ENCODE data around the gene OR2AK2.
"Not testable (repeated sequence)": the region's sequence is repeated elsewhere in the genome, so short reads cannot be mapped to it uniquely, and the experiment has no call there.

OR2AK2 gene, protein sequence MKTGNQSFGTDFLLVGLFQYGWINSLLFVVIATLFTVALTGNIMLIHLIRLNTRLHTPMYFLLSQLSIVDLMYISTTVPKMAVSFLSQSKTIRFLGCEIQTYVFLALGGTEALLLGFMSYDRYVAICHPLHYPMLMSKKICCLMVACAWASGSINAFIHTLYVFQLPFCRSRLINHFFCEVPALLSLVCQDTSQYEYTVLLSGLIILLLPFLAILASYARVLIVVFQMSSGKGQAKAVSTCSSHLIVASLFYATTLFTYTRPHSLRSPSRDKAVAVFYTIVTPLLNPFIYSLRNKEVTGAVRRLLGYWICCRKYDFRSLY

DNA sequence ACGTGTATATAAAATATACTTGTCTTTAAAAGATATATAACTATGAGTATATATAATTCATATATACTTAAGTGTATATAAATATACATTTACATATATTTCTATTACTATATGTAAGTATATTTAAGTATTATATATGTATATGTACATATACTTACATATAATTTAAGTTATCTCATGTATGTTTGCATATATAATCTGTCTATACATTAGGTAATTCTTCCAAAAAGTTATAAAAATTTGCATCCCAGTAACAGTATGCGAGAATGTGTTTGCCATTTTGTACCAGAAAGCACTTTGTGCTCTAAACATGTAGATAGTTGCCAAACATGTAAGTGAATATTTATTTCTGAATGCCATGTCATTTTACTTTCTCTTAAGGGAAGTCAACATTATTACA, at the start of gene OR2AK2:
OR2AK2 (plus strand) TSS at position 301 of the 400 bp plus-strand sequence. CDS start 144 bp downstream, outside the sequence.
- in situ Hi-C loops (cut with HindIII; ENCODE audit: low sequenced_read_pairs), result no loop called here

DNA sequence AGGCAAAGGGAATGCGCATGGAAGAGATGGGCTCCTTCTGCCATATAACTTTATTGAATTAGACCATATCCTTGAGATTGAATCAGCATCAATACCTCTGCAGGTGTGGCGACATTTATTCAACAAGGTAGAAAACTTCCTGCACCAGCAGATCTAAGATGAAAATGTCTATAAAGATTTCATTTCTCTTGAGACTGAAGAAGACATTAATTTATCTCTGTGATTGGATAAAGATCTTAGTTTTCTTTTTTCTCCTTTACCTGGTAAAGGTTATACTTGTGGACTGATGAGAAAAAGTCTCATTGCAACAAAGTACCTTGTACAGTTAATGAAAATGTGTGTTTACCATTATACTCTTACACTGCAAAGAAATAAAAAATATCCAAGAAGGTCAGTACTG, 45.1 kb upstream of the OR2AK2 start, which contains the start of gene OR2T8:
OR2T8 (plus strand) TSS at position 301 of the 400 bp plus-strand sequence. CDS start 766 bp downstream, outside the sequence.
- in situ Hi-C loops (cut with HindIII; ENCODE audit: low sequenced_read_pairs), result no loop called here

DNA sequence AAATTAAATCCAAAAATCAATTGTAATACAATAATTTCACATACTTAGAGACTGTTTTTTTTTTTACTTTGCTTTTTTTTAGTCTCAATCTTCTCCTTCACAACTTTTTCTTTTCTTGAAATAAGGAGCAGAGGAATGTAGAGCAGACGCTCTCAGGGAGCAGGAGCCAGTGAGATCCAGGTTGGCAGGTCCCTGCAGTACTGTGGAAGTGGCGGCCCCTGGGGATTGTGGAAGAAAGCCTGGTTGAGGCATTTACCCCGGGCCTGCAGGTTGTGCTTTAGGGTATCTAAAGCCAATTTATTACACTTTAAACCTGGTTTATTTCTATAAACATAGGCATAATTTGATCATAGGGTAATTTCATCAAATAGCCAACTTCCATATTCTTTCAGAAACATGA, 41.1 kb upstream of the OR2AK2 start:
- in situ Hi-C loops (cut with HindIII; ENCODE audit: low sequenced_read_pairs), result no loop called here

DNA sequence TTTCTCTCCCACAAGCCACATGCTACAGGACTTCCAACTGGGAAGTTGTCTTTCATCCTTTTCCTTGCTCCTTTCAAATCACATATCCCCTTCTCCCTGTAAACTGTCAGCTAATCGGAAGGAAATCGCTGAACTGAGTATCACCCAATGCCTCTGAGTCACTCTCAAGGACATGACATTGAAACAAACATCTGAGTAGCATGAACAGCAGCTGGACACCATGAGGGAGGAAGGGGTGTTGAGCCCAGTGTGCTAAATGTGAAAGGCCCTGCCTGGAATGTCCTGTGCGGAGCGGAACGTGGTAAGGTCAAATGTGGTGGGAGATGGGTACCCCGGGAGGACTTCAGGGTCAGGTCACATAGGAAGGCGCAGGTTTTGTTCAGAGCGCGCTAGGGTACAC, 40.2 kb upstream of the OR2AK2 start, which contains the start of gene OR2AJ1:
OR2AJ1 (plus strand) TSS at position 22 of the 400 bp plus-strand sequence. CDS start 8,880 bp downstream, outside the sequence.
- in situ Hi-C loops (cut with HindIII; ENCODE audit: low sequenced_read_pairs), result no loop called here

DNA sequence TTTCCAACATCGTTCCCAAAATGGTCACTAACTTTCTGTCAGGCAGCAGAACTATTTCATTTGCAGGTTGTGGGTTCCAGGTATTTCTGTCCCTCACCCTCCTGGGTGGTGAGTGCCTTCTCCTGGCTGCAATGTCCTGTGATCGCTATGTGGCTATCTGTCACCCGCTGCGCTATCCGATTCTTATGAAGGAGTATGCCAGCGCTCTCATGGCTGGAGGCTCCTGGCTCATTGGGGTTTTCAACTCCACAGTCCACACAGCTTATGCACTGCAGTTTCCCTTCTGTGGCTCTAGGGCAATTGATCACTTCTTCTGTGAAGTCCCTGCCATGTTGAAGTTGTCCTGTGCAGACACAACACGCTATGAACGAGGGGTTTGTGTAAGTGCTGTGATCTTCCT, 31.0 kb upstream of the OR2AK2 start:
- in situ Hi-C loops (cut with HindIII; ENCODE audit: low sequenced_read_pairs), result no loop called here

DNA sequence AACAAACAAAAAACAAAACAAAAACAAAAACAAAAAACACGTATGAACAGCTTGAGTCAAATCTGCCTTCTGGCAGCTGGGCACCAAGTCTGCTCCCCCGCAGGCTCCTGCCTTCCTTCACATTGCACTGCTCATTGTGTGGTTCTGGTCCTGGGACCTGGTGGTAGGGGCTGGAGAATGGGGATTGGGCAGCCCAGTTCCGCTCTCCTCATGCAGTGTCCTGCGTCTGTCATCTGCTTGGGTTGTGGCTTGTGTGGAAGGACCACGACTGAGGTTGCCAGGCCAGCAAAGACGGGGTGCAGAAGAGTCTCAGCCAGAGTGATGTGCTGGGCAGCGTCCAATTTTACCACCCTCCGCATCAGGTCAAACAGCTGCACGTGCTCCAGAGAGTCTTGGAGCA, 29.3 kb upstream of the OR2AK2 start:
- in situ Hi-C loops (cut with HindIII; ENCODE audit: low sequenced_read_pairs), result no loop called here

DNA sequence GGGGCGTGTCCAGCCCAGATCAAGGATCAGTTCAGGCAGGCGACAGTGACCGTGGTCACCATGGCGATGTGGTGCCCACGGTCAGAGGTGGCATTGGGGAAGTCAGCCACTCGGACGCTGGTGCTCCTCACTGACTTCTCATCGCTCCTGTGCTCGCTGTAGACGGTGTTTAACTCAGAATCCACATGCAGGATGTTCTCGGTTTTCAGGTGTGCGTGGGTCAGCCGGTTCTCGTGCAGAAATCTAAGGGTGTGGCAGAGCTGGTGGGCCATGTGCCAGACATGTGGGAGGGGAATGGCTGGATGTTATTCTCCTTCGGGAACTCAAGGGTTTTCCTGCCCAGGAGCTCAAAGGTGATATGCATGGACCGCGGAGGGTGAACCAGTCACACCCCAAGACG, 28.6 kb upstream of the OR2AK2 start:
- in situ Hi-C loops (cut with HindIII; ENCODE audit: low sequenced_read_pairs), result no loop called here

DNA sequence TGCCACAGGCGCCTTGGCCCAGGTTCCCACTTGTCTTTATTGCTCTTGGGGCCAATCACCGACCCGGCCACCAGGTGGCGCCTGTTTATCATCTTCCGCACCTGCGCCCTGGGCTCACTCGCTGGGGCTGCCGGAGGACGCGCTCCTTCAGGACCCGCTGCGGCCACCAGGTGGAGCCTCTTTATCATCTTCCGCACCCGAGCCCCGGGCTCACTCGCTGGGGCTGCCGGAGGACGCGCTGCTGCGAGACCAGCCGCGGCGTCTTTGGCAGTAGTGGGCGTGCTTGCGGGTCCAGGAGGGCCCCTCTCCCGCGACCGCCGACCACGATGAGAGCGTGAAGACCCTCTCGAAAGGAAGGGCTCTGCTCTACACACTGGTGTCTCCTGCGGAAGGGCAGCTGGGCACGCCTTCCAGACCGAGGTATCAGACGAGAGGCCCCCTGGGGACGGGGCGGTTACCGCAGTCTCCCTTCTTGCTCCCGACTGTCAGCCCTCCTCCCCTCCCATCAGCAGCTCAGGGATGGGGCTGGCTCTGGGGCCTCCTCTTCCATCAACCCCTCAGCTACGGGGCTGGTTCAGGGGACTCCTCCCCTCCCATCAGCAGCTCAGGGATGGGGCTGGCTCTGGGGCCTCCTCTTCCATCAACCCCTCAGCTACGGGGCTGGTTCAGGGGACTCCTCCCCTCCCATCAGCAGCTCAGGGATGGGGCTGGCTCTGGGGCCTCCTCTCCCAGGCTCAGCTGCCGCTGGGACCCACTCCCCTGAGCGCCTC, 27.9 kb upstream of the OR2AK2 start:
- in situ Hi-C loops (cut with HindIII; ENCODE audit: low sequenced_read_pairs), result not testable (repeated sequence)

DNA sequence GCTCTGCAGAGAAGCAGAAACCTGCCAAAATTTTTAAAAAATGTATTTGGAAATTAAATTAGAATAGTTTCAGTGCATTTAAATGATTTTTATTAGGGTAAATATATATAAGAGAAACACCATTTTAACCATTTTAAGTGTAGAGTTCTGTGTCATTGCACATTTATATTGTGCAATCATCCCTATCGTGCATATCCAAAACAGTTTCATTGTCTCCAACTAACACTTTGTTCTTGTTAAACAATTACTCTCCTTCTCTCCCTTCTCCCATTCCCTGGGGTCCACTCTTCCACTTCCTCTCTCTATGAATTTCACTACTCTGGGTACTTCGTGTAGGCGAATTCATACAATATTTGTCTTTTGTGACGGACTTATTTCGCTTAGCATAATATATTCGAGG, 22.4 kb upstream of the OR2AK2 start:
- in situ Hi-C loops (cut with HindIII; ENCODE audit: low sequenced_read_pairs), result no loop called here

DNA sequence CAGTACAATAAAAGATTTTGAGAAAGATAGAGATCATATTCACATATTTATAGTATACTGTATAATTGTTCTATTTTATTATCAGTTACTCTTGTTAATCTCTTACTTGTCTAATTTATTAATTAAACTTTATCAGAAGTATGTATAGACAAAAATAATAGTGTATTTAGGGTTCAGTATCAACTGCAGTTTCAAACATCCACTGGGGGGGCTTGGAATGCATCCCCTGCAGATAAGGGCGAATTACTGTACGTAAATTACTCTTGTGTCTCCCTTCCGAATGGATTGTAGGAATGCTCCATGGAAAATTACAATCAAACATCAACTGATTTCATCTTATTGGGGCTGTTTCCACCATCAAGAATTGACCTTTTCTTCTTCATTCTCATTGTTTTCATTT, 16.5 kb upstream of the OR2AK2 start, which contains the start of gene OR2L8:
OR2L8 (plus strand) TSS at position 301 of the 400 bp plus-strand sequence; CDS start at position 301, 0 bp downstream.
- in situ Hi-C loops (cut with HindIII; ENCODE audit: low sequenced_read_pairs), result no loop called here

DNA sequence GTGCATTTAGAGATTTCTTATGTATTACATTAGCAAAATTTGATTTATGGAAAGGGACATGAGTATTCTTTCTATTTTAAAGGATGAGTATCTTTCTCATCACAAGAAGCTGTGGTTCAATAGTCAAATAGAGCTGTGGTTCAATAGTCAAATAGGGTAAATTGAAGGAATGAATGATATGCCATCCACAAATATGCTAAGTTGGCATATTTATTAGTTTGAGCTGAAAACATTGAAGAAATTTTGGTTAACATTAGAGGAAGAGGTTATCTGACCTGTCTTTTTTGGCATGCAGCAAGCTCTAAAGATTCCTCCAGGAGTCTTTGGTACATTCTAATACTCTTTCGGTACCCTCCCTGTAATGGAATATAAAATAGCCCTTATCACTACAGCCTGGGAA, 11.6 kb upstream of the OR2AK2 start:
- in situ Hi-C loops (cut with HindIII; ENCODE audit: low sequenced_read_pairs), result no loop called here

DNA sequence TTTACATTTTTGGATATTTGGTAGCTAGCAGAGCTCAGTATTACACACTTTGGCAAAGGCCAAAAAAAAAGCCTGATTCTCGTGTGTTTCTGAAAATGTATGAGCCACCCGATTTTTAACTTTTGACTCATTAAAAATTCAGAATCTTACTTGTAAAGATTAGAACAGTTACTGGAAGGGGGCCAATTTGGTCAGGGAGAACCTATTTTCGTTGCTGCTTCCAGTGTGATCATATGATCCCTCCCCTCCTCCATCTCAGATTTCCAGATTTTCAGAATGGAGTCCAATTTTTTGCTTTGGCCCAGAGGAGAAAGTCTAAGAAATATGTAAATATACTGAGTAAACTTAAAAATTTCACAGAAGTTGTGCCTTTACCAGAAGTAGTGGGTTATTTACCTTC, 3.2 kb upstream of the OR2AK2 start:
- in situ Hi-C loops (cut with HindIII; ENCODE audit: low sequenced_read_pairs), result no loop called here

DNA sequence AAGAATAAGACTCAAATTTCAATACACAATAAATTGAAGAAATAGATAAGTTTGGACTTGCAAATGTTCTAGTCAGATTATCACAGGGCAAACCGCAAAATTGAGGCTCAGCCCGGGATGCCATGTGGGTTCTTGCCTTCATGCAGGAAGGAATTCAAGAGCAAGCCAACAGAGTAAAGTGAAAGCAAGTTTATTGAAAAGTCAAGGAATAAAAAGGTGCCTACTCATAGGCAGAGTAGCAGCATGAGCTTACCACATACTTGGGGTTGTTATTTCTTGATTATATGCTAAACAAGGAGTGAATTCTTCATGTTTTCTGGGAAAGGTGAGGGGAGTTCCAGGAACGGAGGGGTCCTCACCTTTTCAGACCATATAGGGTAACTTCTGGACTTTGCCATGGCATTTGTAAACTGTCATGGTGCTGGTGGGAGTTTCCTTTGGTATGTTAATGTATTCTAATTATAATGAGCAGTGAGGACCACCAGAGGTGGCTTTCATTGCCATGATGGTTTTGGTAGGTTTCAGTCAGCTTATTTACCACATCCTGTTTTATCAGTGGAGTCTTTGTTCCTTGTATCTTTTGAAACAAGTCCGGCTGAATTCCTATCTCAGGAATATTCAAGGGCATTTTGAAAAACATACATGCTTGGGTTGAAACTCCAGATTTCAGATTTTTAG, 2.0 kb upstream of the OR2AK2 start:
- in situ Hi-C loops (cut with HindIII; ENCODE audit: low sequenced_read_pairs), result no loop called here

DNA sequence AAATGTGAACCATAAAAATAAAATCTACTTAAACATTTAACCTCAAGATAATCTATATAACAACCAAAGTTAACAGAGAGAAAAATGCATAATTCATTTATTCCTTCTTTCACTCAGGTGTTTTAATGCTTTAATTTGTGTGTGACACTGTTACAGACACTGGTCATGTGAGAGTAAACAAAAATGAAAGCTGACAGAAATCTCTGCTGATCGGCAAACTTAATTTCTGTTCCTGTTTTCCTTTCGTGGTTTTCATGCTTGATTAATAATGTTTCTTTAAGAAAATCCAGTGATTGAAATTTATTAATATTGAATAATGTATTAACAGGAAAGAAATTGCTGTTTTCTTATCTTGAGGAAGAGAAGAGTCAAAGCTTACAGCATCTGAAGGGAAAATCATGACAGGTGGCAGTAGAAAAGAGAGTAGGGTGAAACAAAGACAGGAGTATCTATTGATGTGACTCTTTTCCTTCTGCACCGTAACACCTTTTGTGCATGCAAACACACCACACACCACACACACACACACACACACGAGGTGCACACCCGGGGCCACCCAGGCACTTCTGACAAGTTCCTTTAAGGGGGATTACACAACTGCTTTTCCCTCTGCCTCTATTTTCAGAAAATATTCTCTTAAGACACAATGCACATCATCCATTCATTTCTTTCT, 1.6 kb downstream of the OR2AK2 start:
- in situ Hi-C loops (cut with HindIII; ENCODE audit: low sequenced_read_pairs), result no loop called here

DNA sequence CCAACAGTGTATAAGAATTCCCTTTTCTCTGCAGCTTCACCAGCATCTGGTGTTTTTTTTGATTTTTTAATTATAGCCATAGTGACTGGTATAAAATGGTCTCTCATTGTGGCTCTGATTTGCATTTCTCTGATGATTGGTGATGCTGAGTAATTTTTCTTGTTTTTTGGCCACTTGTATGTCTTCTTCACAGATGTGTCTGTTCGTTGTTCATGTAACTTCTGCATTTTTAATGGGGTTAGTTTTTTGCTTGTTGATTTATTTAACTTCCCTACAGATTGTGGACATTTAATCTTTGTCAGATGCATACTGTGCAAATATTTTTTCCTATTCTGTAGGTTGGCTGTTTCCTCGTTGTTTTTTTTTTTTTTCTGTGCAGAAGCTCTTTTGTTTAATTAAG, 28.0 kb downstream of the OR2AK2 start:
- in situ Hi-C loops (cut with HindIII; ENCODE audit: low sequenced_read_pairs), result no loop called here

DNA sequence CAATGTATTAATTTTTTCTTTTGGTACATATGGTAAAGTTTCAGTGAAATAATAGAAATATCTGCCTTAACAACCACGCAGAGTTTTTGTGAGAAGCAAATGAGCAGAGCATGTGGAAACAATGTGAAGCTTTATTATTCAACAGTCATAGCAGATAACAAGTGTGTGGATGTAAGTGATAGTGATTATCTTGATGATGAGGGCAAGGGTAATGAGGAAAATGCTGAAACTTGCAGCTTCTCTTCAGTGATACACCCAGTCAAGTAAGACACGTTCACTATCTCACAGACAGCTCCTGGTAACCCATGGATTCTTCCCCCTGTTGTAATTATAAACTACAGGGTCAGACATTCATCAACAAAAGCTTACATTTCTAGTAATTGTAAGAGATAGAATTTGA, 33.8 kb downstream of the OR2AK2 start:
- in situ Hi-C loops (cut with HindIII; ENCODE audit: low sequenced_read_pairs), result no loop called here

DNA sequence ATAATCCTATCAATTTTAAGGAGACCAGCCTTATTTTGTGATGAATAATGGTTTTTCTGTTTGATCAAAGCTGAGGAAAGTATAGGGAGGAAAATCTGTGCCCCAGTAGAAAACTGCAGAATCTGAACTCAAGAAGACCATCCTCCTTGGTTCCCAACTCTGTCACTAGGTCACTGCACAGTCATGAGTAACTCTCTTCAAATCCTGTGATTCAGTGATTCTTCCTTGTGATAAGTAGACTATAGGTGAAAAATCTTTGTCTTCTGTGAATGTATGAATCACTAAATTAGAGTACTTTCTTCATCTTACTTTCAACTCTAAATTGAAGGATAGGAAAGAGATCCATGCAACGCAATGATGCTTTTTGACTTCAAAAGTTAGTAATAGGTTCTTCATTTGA, 35.1 kb downstream of the OR2AK2 start:
- in situ Hi-C loops (cut with HindIII; ENCODE audit: low sequenced_read_pairs), result no loop called here

DNA sequence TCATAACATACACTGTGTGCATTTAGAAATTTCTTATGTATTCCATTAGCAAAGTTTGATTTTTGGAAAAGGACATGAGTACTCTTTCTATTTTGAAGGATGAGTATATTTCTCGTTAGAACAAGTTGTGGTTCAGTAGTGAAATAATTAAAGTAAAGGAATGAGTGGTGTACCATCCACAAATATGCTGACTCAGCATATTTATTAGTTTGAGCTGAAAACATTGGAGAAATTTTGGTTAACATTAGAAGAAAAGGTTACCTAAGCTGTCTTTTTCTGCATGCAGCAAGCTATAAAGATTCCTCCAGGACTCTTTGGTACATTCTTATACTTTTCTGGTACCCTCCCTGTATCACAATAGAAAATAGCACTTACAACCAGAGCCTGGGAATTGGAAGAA, 42.7 kb downstream of the OR2AK2 start:
- in situ Hi-C loops (cut with HindIII; ENCODE audit: low sequenced_read_pairs), result no loop called here

DNA sequence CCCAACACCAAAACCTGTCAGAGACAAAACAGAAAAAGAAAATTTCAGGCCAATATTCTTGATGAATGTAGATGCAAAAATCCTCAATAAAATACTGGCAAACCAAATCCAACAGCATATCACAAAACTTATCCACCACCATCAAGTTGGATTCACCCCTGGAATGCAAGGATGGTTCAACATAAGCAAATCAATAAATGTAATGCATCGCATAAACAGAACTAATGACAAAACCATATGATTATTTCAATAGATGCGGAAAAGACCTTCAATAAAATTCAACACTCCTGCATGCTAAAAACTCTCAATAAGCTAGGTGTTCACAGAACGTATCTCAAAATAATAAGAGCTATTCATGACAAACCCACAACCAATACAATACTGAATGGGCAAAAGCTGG, 44.6 kb downstream of the OR2AK2 start:
- in situ Hi-C loops (cut with HindIII; ENCODE audit: low sequenced_read_pairs), result no loop called here

DNA sequence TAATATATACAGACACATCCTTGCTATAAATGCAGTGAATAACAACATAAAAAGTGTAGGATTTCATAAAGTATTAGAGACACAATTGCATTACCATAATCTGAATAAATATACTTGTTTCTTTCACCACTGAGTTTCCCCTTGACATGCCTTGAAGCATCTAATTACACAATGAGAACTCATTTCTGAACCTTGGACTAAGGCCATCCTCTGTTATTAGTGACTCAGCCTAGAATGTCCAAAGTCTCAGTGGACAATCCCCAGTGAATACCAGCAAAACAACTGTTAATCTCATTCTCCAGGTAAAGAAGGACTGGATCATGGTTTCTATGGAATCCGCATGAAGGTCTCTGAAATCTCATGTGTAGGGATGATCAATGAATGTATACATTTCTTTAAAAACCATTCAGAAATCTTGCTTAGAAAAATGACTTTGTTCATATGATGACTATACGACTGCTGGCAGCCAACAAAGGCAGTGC, 48.2 kb downstream of the OR2AK2 start, which contains the start of gene OR2L5:
OR2L5 (plus strand) TSS at position 432 of the 482 bp plus-strand sequence. CDS start 8,288 bp downstream, outside the sequence.
- in situ Hi-C loops (cut with HindIII; ENCODE audit: low sequenced_read_pairs), result no loop called here

DNA sequence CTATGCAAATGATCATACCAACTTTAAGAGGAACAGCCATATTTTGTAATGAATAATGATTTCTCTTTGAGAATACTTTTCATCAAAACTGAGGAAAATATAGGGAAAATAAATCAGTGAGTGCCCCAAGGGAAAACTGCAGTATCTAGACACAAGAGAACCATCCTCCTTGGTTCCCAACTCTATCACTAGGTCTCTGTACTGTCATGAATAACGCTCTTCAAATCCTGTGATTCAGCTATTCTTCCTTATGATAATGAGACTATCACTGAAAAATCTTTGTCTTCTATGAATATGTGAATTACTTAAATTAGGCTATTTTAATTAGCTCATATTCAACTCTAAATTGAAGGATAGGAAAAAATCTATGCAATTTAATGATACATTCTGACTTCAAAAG, 50.8 kb downstream of the OR2AK2 start:
- in situ Hi-C loops (cut with HindIII; ENCODE audit: low sequenced_read_pairs), result no loop called here
